ENCODE results near the gene CHDH. TPM values are rescaled to one million over a fixed set of nuclear protein-coding genes. Genes with fewer than 3 reads are reported as not detected.

CHDH gene
- total RNA-seq, 1 experiment from 2014 or later = 28.5 TPM

- H3K4me1 Mint-ChIP-seq (ENCODE audit: low read depth, unreplicated experiment) = no peaks in the 10 kb centered on the region
Measured at GRCh38 chr3:53865732-53866499, 19.7 kb upstream of the CHDH start.

DNA sequence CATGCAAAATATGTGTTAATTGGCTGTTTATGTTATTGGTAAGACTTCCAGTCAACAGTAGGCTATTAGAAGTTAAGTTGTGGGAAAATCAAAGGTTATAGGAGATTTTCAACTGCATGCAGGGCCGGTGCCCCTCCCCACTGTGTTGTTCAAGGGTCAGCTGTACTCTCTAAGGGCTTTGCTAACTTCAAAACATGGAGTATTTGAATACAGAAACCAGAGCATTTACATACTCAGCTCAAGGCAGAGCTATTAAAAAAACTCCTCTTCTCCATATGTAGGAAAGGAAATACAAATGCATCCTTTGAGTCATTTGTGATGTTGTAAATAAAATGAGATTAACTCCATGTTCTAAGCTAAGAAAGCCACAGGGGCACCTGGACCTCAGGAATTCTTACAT is 16.9 kb upstream of the CHDH start:
- intact Hi-C loops (cut with micrococcal nuclease; ENCODE audit: unreplicated experiment) = no loop called here
- Mint-ChIP-seq H3K4me1 (ENCODE audit: low read depth, unreplicated experiment) (no peaks in the 10 kb centered on the region), H3K9me3 (ENCODE audit: low read depth, unreplicated experiment) (no peaks in the 10 kb centered on the region), H3K36me3 (ENCODE audit: insufficient read depth, unreplicated experiment) (peaks cover 16% of the 10 kb centered on the region), H3K27ac (ENCODE audit: unreplicated experiment) (no peak overlapping the region), H3K27me3 (ENCODE audit: unreplicated experiment) (no peaks in the 10 kb centered on the region), H3K4me3 (ENCODE audit: low read depth, unreplicated experiment) (no peak overlapping the region)
- no peak for DNase-seq
- TF ChIP-seq CTCF (IDR thresholded peaks at IDR 0.05; ENCODE audit: unreplicated experiment) = no peak
- CTCF ChIA-PET = no interaction called here
- no TSS peak for BruUV-seq (replicated peaks)

More at GRCh38 chr3:53865732-53866499, 19.7 kb upstream of the CHDH start:
- no peak for TF ChIP-seq CTCF (IDR thresholded peaks at IDR 0.05; ENCODE audit: unreplicated experiment)
- BruUV-seq (replicated peaks) = no TSS peak
- Mint-ChIP-seq H3K27ac (ENCODE audit: unreplicated experiment) (no peak overlapping the region), H3K9me3 (ENCODE audit: low read depth, unreplicated experiment) (no peaks in the 10 kb centered on the region), H3K27me3 (ENCODE audit: unreplicated experiment) (no peaks in the 10 kb centered on the region), H3K4me3 (ENCODE audit: low read depth, unreplicated experiment) (no peak overlapping the region), H3K36me3 (ENCODE audit: insufficient read depth, unreplicated experiment) (peaks cover 31% of the 10 kb centered on the region)
- CTCF ChIA-PET = interaction anchor here (0.5 kb wide), 1 partner anchor 53 kb away, joined by 5 read pairs; no protein-coding TSS in a partner anchor
- intact Hi-C loops (cut with micrococcal nuclease; ENCODE audit: unreplicated experiment) = no loop called here
- DNase-seq = no peak

DNA sequence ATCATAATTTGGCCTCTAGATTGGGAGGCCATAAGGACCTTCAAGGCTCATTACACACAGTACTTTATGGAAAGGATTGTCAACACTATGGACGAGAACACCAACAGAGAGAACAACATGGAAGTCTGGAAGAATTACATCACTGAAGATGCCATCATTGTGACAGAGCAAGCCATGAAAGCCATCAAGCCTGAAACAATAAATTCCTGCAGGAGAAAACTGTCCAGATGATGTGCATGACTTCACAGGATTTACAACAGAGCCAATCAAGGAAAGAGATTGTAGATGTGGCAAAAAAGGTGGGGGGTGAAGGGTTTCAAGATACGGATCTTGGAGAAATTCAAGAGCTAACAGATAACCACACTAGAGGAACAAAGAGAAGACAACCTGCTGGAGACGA is 16.0 kb upstream of the CHDH start:
- Mint-ChIP-seq H3K36me3 (ENCODE audit: insufficient read depth, unreplicated experiment) (peaks cover 14% of the 10 kb centered on the region), H3K9me3 (ENCODE audit: low read depth, unreplicated experiment) (no peaks in the 10 kb centered on the region), H3K4me3 (ENCODE audit: low read depth, unreplicated experiment) (no peak overlapping the region), H3K27ac (ENCODE audit: unreplicated experiment) (no peak overlapping the region), H3K27me3 (ENCODE audit: unreplicated experiment) (no peaks in the 10 kb centered on the region), H3K4me1 (ENCODE audit: low read depth, unreplicated experiment) (no peaks in the 10 kb centered on the region)
- intact Hi-C loops (cut with micrococcal nuclease; ENCODE audit: unreplicated experiment) = no loop called here
- TF ChIP-seq CTCF (IDR thresholded peaks at IDR 0.05; ENCODE audit: unreplicated experiment) = no peak
- no peak for DNase-seq
- CTCF ChIA-PET = no interaction called here
- BruUV-seq (replicated peaks) = no TSS peak

GRCh38 chr3:53860196-53860595 is 14.0 kb upstream of the CHDH start:
- H3K4me3 Mint-ChIP-seq (ENCODE audit: low read depth, unreplicated experiment) = no peak overlapping the region
- DNase-seq = no peak
- no peaks in the 10 kb centered on the region for H3K4me1 Mint-ChIP-seq (ENCODE audit: low read depth, unreplicated experiment)
- H3K27me3 Mint-ChIP-seq (ENCODE audit: unreplicated experiment) = no peaks in the 10 kb centered on the region
- CTCF ChIA-PET = interaction anchor here (0.6 kb wide), 1 partner anchor 511 kb away, joined by 4 read pairs; no protein-coding TSS in a partner anchor
- no peaks in the 10 kb centered on the region for H3K9me3 Mint-ChIP-seq (ENCODE audit: low read depth, unreplicated experiment)
- intact Hi-C loops (cut with micrococcal nuclease; ENCODE audit: unreplicated experiment) = no loop called here
- TF ChIP-seq CTCF (IDR thresholded peaks at IDR 0.05; ENCODE audit: unreplicated experiment) = no peak
- no peak overlapping the region for H3K27ac Mint-ChIP-seq (ENCODE audit: unreplicated experiment)
- peaks cover 14% of the 10 kb centered on the region for H3K36me3 Mint-ChIP-seq (ENCODE audit: insufficient read depth, unreplicated experiment)
- no TSS peak for BruUV-seq (replicated peaks)

Data from Calu3 (cell line).